ENCODE results near the gene ATP5MG.
A peak's percentile ranks its signal among the peaks of the same experiment; 100 is the strongest.
"Not testable (repeated sequence)": the region's sequence is repeated elsewhere in the genome, so short reads cannot be mapped to it uniquely, and the experiment has no call there.

The ATP5MG gene

GRCh38 chr11:118410055-118410745 lies 8.8 kb downstream of the ATP5MG start:
- no peak for FAIRE-seq

GRCh38 chr11:118411530-118411929 lies 10.1 kb downstream of the ATP5MG start:
- no peak for FAIRE-seq

GRCh38 chr11:118412921-118413320 lies 11.5 kb downstream of the ATP5MG start:
- no peak for FAIRE-seq

GRCh38 chr11:118415062-118415738 lies 13.8 kb downstream of the ATP5MG start:
- no peak for FAIRE-seq

GRCh38 chr11:118415739-118416068 lies 14.3 kb downstream of the ATP5MG start:
- no peak for FAIRE-seq

- FAIRE-seq: not testable (repeated sequence)
Observed at GRCh38 chr11:118416900-118417299, 15.5 kb downstream of the ATP5MG start.

- no peak for FAIRE-seq
Observed at GRCh38 chr11:118417801-118418200, 16.4 kb downstream of the ATP5MG start.

- no peak for FAIRE-seq
Observed at GRCh38 chr11:118418766-118419165, 17.4 kb downstream of the ATP5MG start.

GRCh38 chr11:118427707-118428106 lies 26.3 kb downstream of the ATP5MG start:
- no peak for FAIRE-seq

- FAIRE-seq: no peak
Observed at GRCh38 chr11:118430956-118431355, 29.6 kb downstream of the ATP5MG start.

GRCh38 chr11:118434123-118434552 lies 32.7 kb downstream of the ATP5MG start:
- FAIRE-seq: peak; percentile 30

GRCh38 chr11:118434553-118435289 lies 33.3 kb downstream of the ATP5MG start:
- FAIRE-seq: no peak

- no peak for FAIRE-seq
Observed at GRCh38 chr11:118435290-118435892, 34.0 kb downstream of the ATP5MG start.

GRCh38 chr11:118435893-118436624 lies 34.7 kb downstream of the ATP5MG start, which contains the start of gene KMT2A:
KMT2A (plus strand) TSS chr11:118436492; CDS start chr11:118436513, 21 bp downstream.
- no peak for FAIRE-seq

- FAIRE-seq: no peak
Observed at GRCh38 chr11:118436639-118437207, 35.3 kb downstream of the ATP5MG start.

- FAIRE-seq: no peak
Observed at GRCh38 chr11:118437208-118438125, 36.1 kb downstream of the ATP5MG start.

- peak; percentile 19 for FAIRE-seq
Observed at GRCh38 chr11:118438314-118438931, 37.0 kb downstream of the ATP5MG start.

- FAIRE-seq: no peak
Observed at GRCh38 chr11:118439646-118440045, 38.2 kb downstream of the ATP5MG start.

- no peak for FAIRE-seq
Observed at GRCh38 chr11:118441770-118442275, 40.4 kb downstream of the ATP5MG start.

GRCh38 chr11:118442301-118442700 lies 40.9 kb downstream of the ATP5MG start:
- FAIRE-seq: no peak
